HG02938 (cell line): ENCODE results near the gene FTCD.
"Not testable (repeated sequence)": the region's sequence is repeated elsewhere in the genome, so short reads cannot be mapped to it uniquely, and the experiment has no call there.

Experiments used
- ATAC-seq: cut with Tn5 transposase; IDR thresholded peaks from one replicate; pipeline ENCODE4 v1.9.1; 2021; ENCODE audit warnings: mild to moderate bottlenecking, moderate library complexity; ENCODE audit not compliant: unreplicated experiment

Gene FTCD

DNA sequence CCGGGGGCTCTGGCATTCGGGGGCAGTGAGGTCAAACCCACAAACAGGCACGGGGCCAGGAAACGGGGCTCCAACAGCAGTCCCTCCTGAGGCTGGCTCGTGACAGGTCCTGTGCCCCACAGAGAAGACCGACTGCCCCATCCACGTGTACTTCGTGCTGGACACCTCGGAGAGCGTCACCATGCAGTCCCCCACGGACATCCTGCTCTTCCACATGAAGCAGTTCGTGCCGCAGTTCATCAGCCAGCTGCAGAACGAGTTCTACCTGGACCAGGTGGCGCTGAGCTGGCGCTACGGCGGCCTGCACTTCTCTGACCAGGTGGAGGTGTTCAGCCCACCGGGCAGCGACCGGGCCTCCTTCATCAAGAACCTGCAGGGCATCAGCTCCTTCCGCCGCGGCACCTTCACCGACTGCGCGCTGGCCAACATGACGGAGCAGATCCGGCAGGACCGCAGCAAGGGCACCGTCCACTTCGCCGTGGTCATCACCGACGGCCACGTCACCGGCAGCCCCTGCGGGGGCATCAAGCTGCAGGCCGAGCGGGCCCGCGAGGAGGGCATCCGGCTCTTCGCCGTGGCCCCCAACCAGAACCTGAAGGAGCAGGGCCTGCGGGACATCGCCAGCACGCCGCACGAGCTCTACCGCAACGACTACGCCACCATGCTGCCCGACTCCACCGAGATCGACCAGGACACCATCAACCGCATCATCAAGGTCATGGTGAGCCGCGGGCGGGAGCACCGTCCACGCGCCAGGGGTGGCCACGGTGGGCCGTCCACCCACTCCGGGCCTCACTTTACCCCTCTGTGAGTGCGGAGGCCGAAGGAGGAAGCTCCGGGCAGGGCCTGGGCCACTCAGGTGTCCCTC is 43.3 kb downstream of the FTCD start:
- no peak for ATAC-seq

DNA sequence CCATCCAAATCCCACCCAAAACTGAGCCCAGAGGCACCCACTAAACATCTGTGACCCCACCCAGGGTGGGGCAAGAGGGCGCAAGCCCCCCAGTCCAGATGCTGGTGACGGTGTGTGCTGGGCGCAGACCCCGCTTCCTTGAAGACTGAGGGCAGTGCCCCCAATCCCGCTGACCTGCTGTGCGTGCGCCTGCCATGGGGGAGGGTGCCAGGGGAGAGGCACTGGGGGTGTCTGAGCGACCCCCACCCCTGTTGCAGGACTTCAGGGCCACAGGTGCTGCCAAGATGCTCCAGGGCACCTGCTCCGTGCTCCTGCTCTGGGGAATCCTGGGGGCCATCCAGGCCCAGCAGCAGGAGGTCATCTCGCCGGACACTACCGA is 44.2 kb downstream of the FTCD start:
- no peak for ATAC-seq

DNA sequence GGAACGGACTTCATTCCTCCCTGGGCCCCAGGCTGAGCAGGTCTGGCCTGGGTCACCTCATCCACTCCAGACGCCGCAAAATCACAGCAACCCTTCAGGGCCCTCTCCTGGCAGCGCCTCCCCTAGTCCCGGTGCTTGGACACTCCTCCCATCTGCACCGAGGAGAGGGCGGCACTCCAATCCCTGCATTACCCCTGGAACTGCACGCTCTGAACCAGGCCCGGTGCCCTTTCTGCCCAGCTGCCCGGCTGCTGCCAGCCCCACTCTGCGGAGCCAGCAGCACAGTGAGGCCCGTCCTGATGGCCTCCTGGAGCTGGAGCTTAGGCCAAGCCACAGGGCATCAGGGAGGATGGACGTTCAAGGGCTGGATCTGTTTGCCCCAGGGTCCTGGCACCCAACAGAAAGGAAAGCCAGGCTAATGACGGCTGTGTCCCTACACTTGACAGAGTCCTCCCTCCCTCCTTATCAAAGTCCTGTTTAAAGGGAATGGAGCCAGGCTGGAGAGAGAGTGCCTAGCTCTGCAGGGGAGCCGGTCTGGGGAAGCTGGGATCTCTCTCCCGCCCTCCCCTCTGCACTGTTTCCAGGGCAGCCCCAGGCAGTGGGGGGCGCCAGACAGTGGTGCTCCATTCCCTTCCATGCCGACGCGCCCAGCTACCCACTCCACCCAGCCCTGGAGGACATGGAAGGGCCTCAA is 44.7 kb downstream of the FTCD start:
- no peak for ATAC-seq

DNA sequence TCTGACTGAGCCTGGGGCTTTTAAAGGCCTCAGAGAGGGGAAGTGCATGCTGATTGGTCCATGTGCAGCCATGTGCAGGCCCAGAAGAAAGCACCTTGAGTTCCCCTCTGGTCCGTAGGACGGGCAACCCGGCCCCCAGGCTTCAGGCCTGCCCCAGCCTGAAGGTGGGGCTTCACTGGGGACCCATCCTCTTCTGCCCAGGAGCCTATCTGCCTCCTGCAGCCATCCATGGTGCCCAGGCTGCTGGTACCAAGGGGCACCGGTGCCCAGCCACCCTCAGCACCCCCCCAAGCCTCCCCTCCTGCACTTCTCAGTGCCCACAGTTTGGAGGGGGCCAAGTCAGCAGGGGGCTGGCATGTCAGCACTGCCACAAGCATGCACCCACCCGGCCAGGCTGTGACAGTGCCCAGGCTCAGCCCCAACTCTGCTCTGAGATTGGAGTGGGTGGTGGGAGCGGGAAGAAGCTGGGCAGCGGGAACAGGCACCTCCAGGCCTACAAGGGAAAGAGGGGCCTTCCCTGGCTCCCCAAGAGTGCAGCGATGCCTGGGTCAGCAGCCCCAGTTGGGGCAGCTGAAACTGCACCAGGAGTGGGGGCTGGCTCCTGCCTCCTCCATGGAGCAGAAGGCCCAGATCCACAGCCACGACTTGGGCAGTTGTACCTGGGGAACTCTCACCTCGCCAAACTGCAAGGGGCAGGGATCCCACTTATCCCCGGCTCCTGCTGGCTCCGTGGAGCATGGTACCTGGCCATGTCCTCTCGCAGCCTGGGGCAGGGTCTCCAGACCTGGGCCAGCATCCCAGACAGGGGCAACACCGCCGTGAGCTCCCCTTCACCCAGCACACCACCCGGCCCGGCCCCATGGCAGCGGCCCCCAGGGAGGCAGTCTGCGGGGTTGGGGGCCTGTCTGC is 45.8 kb downstream of the FTCD start:
- no peak for ATAC-seq

DNA sequence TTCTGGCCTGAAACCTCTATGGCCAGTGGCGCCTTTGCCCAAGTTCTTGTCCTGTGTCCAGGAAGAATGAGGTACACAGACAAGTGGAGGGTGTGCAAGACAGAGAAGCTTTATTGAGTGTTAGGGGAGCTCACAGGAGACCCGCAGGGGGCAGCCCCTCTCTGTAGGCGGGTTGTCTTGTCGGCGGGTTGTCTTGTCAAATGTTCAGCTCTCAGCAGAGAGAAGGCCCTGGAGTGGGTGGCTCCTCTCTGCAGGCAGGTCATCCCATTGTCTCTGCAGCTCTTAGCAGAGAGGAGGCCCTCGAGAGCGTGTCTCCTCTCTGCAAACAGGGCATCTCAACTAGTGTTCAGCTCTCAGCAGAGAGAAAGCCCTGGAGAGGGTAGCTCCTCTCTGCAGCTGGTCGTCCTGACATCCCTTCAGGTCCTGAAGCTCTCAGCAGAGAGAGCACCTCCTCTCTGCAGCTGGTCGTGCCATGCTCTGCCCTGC is 46.5 kb downstream of the FTCD start:
- ATAC-seq = no peak

DNA sequence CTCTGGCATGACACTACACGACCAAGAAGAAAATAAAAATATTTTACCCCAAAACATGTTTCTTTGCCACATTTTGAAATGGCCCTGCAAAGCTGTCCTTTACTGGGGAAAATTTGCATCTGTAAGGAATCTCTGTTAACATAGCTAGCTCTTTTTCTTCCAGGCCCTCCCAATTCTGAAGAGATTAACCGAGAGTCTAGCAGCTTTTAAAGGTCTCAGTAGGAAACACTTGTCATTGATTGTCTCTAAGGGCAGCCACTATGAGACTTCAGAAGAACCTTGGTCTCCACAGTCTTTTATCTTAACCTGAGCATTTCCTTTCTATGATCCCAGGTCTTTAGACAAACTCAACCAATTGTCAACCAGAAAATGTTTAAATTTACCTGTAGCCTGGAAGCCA is 48.0 kb downstream of the FTCD start:
- ATAC-seq = not testable (repeated sequence)

DNA sequence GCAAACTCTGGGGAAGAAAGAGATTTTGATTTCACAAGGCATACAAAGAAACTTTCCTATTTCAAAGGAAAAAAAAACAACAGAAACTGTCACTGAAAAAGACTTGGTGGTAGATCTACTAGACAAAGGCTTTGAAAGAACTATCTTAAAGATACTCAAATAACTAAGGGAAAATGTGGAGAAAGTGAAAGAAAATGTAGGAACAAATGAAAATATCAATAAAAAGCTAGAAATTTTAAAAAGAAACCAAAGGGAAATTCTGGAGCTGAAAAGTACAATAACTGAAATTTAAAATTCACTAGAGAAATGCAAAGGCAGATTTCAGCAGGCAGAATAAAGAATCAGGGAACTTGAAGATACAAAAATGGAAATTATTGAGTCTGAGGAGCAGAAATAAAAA is 51.3 kb downstream of the FTCD start:
- no peak for ATAC-seq

DNA sequence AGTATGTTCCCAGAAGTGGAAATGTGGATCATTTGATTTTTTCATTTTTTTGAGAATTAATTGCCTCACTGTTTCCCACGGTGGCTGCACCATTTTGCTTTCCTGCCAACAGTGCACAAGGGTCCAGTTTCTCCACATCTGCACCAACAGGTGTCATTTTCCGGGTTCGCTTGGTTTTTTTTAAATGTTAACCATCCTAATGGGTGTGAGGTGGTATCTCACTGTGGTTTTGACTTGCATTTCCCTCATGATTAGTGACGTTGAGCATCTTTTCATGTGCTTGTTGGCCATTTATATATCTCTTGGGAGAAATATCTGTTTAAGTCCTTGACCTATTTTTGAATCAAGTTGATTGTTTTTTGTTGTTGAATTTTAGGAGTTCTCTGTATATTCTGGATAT is 54.5 kb downstream of the FTCD start:
- no peak for ATAC-seq

DNA sequence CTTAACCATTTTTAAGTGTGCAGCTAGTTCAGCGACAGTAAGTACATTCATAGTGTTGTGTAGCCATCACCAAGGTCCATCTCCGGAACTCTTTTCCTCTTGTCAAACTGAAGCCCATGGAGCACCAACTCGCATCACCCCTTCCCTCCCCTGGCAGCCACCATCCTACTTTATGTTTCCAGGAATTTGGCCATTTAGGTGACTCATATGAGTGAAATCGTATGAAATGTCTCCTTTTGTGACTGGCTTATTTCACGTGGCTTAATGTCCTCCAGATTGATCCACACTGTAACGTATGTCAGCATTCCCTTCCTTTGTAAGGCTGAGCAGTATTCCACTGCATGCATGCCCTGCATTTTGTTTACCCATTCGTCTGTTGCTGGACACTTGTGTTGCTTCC is 55.0 kb downstream of the FTCD start:
- no peak for ATAC-seq

DNA sequence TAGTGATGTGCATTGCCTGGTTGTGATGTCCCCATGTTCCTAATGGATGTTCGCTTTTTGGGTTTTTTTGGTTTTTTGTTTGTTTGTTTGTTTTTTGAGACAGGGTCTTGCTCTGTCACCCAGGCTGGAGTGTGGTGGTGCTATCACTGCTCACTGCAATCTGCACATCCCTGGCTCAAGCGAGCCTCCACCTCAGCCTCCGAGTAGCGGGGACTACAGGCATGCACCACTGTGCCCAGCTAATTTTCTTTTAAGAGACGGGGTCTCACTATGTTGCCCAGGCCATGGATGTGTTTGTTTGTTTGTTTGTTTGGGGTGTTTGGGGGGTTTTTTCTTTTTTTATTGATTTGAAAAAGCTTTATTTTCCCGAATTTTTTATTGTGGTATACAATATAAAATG is 55.4 kb downstream of the FTCD start:
- ATAC-seq = no peak

DNA sequence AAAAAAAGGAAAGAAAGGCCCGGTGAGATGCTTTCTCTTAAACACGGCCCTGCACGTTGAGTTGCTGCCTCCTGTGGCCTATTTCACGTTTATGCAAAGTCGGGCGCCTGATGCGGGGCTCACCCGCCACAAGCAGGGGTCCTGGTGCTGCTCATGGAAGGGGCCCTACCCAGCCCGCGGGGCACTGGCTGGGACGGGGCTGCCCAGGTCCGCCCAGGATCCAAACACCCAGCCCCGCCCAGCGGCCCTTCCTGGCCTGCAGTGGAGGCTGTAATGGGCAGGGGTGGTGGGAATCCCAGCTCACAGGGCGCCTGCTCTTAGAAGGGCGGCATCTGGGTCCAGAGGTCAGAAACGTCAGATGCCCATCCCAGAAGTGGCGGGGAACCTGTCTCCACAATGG is 55.9 kb downstream of the FTCD start:
- no peak for ATAC-seq

DNA sequence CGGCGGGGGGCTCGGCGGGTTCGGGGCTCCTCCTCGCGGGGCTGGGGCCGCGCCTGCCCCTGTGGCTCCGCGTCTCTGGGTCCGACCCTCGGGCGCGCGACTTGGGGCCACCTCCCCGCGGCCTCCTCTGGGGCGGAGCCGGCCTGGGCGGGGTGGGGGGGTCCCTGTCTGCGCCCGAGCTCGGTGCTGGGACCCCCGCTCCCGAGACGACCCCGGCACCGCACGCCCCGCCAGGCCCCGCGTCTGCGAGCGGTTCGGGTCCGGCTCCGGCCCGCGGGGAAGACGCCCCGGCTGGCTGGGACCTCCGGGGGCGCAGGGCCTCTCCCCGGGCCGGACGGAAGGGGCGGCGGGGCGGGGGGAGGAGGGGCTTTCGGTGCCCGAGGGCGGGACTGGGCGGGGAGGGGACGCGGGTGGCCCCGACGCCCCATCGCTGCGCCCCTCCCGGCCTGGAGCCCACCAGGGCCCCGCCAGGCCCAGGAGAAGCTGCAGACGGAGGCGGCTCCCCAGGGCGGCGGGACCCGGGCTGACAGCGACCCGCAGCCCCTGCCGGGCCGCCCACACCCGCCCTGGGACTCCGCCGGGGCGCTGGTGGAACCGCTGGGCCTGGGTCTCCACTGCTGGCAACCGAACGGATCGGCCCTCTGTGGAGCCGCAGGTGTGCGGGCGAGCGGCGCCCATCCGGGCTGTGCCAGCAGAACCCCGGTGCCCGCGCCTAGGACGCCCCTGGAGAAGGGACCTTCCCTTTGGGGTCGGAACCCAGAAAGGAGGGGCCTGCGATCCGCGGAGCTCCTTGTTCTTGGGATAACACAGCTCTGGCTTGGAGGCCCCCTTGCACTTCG is 56.9 kb downstream of the FTCD start:
- ATAC-seq = no peak

DNA sequence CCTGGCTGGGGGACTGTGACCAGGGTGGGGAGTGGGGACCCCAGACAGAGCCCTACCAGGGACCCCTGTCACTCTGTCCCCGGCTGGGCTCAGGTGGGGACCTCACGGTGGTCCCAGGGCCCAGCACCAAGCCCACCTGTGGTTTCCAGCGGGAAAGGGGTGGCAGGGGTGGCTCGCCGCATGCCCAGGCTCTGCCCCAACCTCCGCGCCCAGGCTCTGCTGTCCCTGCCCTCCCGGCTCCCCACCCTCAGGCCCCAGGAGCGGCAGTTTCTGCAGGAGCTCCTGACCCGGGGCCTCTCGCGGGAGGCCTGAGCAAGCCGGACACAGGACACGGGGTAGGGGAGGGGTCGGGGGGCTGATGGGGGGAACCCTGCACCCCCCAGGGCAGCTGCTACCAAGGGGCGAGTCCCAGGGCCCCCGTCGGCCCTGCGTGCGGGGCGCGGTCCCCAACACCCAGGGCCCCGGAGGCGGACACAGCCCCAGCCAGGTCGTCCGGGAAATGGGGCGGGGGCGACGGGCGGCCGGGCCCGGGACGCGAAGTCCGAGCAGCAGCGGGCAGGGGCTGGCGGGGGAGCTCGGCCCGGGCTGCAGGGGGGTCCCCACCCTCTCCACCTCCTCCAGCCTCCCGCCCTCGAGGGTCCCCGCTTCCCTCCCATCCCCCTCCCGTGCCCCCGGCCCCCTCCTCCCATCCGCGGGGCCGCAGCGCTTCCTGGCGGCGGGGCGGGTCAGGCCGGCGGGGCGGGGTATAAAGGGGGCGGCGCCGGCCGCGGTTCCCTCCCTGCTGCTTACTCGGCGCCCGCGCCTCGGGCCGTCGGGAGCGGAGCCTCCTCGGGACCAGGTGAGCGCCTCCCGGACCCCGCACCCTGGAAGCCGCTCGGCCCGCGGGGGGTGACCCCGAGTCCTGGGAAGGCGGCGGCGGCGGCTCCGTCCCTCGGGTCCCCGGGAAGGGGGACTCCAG is 57.8 kb downstream of the FTCD start, which contains the start of gene COL6A2:
Gene COL6A2, plus strand, starts transcription at position 777 of the 958 bp plus-strand sequence.
- ATAC-seq = no peak

DNA sequence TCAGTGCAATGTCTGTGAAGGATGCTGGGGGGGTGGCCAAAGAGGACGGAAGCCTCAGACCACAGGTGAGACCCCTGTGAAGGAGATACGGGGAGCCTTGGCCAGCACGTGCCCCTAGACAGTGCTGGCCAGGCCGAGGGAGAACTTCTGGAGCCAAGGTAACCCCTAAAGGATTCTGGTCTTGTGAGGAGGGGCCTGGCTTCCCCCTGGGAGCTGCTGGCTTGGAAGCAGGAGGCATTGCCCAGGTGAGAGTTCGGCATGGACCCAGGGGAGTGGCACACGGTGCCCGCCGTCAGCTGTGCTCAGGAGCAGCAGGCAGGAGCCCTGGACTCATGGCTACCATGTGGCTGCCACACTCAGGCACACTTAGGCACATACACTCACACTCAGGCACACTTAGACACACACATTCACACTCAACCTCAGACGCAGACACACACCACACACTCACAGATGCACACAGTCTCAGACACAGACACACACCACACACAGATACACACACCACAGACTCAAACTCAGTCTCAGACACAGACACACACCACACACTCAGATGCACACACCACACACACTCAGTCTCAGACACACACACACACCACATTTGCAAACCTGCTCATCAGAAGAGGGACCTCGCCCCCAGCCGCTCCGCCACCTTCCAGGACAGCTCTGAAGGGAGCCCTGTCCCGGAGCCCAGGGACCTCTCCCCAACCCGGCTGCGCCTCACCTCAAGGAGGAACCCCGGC is 58.6 kb downstream of the FTCD start:
- no peak for ATAC-seq

DNA sequence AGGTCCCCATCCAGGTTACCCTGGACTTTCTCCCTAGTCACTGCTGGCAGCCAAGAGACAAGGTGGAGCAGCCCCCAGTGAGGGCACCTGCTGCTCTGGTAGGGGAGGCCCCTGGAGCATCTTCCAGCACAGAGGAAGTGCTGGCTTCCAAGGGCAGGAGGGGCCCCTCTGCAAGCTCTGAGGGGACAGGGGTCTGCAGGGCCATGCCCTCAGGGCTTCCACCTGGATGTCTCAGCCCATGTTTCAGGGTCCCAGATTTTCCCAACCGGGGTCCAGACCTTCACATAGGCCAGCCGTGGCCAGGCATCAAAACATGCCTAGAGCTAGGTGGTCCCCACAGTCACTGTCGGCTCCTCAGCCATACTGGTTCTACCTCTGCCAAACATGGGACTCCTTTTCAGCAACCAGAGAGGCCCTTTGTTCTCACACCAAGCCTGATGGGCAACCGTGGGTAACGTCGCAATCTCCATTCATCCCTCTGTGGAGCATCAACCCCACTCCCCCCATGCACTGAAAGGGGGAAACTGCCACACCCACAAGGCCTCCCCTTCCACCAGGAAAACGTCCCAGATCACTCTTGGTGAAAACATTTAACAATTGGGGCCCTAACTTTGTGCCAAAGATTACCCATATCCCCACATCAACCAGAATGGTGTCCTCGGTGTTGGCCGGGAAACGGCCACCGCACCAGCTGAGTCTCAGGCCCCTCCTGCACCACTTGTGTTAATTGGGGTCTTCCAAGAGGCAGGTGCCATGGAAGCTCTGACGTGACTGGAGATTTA is 59.4 kb downstream of the FTCD start:
- no peak for ATAC-seq

DNA sequence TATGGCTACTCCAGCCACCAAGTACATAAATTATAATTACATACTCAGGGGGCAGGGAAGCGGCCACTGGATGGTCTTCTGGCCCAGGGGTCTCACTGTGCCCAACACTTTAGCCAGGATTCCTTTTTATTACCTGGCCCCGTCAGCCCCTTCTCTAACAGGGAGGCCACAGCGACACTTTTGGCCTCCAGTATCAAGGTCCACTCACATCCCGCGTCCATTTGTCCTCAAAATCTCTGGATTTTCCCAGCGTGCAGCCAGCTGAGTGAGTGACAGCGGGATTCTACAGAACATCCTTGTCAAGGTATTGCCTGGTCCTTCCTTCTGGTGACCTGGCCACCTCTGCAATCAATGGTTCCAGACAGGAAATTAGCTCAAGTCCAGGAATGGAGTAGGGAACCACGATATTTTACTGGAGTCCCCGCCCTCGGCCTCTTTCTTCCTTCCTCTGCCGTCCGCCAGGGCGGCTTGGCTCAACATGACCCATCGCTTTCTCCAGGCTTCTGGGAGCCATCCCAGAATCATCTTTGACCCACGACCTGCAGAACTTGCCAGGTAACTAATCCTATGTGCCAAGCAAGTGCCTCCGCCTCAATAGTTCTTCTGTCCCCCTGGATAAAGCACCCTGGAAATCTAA is 60.2 kb downstream of the FTCD start:
- ATAC-seq = no peak

DNA sequence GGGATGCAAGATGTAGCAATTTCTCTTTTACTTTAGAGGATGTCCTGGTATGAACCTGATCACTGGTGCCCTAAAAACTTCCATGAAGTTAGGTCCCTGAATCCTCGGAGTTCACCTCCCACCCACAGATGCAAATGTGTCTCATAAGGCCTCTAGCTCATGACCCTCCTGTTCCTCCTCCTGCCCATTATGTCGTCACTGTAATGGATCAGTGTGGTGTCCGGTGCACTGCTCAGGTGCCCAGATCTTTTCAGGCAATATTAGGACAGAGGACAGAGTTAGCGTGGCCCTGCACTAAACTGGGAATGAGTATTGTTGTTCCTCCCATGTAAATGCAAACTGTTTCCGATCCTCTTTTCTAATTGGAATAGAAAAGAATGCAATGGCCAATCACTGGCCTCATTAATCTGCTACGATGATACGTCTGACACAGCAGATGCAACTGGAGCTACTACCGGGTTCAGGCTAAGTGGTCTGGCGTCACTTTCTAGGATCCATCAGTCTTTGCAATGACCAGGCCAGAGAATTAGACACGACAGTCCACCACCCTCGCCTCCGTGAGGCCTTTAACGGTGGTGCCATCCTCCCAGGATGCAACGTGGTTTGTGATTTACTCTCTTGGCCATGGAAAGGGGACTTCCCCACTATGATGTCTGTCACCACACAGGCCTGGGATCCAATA is 60.8 kb downstream of the FTCD start:
- no peak for ATAC-seq
